NT2/D1 (cell line): ENCODE data around the gene EPHA7.

Experiments
- YY1 ChIP-seq: IDR thresholded peaks from 2 replicates; pipeline ENCODE4 v1.6.1; 2011; ENCODE audit not compliant: insufficient read length, insufficient read depth
- ZNF274 ChIP-seq: IDR thresholded peaks from 2 replicates; pipeline ENCODE4 v1.6.1; 2011; ENCODE audit warnings: mild to moderate bottlenecking, low read depth, low read length

- TF ChIP-seq YY1 (no peak), ZNF274 (no peak)
Measured at GRCh38 chr6:93266116-93266817, 153.1 kb downstream of the EPHA7 start.
